NCI-H446 (cell line): ENCODE measurements around the gene TOR4A.
"Not testable (repeated sequence)": the region's sequence is repeated elsewhere in the genome, so short reads cannot be mapped to it uniquely, and the experiment has no call there.

ENCODE experiments used
- DNase-seq, 2 experiments: peaks; one replicate each; lab custom pipeline; 2025; lab: John Stamatoyannopoulos, UW

Gene TOR4A

DNA sequence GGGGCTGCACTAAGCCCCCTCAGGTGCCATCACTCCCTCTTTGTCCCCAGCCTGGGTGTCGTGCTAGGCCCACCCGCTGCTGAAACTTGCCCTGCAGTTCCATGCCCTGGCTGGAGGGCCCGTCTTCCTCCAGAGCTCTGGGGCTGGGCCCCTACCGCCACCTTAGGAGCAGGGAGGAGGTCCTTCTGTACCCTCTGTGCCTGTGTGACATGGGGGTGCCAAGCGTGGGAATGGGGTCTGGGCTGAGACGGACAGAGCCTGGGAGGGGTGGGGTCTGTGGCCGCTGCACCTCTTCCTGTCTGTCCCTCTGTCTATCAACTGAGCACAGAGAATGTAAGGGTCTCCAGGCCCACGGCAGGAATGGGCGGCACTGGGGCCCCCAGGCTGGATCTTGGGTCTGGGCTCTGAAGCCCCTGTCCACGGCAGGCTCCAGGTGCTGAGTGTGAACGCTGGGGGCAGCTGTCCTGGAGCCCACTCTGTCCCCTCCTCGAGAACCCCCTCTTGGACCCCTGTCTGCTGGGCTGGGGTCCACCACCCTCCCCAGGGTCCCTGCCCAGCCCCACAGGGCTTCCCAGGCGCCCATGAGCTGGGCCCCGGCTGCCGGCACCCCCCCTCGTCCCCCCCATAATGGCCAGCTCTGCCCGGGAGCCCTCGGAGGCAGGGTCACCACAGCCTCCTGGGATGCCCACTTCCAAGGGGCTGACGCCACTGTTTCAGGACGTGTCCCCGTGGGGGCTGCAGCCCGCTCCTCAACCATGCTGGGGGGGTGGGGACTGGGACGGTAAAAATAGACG, 40.4 kb downstream of the TOR4A start:
- DNase-seq, result no peak

DNA sequence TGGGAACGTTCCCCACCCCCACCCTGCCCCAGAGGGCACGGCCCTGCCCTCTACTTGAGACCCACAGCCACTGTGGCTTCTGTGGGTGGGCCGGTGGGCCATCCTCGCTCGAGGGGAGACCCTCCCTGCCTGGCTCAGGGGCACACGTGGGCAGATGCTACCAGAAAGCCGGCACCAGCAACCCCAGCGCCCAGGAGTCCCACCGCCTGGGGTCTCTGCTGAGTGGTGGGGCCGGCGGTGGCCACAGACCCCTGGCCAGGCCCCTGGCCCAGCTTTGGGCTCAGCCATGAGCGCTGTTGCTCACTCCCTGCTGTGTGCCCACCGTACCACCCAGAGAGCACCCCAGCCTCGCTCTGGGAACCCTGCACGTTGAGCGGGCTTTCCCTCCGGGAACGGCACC, 41.1 kb downstream of the TOR4A start:
- DNase-seq, result no peak

DNA sequence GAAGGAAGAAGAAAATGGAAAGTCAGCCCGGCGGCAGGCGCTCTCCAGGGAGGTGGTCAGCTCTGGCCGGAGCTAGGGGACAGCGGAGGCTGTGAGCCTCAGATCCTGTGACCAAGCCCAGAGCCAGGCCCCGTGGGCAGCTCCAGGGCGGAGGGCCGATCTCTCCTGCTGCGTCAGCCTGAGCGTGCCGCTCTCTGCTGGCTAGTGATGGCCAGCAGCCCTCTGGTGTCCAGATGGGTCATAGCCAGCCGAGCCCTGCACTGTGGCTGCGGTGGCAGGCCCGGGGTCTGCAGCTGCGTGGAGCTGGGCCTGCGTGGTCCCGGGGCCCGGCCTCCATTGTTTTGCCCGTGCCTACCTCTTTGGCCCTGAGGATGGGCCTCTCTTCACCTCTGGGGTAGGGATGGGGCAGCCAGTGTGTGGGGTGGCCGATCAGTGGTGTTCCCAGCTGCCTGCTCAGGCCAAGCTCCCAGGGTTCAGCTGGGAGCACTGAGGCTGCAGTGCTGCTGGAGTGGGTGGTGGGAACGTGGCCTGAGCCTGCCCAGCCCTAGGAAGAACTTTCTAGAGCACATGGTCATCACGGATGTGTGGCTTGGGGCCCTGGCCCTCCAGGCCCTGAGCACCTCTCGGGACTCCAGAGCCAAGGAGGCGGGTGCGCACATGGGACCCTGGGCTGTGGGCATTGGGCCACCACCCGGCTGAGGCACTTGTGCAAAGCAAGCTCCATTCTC, 41.6 kb downstream of the TOR4A start:
- DNase-seq, result no peak

DNA sequence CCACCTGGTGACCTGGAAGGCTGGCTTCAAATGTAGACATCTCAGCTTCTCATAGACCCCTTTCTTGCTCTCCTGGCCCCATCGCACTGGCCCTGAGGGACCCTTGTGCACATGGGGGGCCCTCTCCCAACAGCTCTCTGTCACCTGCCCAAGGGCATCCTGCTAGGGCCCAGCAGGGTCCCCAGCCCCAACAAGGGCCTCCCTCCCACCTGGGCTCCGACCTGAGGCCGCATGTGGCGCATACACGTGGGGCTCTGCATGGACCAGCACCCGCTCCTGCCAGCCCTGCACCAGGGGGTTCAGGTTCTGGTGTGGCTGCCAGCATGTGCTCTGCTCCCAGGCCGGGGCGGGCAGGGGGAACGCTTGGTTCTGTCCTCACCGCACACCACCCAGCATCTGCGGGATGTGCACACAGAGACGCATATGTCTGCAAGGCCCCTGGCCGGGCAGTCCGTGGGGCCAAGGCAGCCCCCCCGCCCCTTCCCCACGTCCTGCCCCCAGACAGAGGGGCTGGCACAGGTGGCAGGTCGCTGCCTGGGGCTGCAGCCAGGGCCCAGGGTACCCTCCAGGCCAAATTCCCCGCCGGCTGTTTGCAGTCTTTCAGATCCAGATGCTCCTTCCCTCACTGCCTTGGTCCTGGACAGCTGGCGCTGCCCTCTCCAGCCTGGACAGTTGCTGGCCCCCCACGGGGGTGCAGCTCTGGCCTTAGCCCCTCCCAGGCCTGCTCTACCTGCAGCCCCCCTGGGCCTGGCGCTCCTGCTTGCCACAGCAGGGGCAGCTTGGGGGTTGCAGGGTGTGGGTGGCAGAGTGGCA, 42.4 kb downstream of the TOR4A start:
- DNase-seq, result no peak

GRCh38 chr9:137320555-137321384, 43.2 kb downstream of the TOR4A start:
- DNase-seq, result no peak

DNA sequence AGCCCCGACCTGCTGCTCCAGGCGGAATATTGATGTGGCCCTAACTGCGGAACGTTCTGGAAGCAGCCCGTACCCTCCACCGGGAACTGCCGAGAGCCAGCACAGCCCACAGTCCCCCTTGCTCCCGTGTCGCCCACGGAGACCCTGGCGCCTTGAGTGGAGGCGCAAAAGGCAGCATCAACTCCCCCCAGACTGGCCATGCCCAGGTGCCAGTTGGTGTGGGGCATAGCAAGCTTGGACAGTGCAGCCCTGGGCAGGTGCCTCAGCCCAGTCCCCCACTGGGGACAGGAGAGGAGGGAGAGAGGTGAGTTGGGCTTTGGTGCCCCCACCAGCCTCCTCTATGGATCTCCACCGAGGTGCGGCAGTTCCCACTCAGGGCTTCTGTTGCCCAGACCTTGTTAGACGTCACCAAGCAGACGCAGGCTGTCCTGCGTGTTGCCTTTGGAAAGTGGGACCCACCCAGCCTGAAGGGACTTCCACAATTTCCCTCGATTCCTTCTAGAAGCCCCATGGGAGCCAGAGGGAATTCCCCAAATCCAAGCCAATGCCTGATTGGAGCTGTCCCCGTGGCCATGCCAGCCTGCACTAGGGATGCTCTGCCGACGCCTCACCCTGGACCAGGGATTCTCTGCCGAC, 44.3 kb downstream of the TOR4A start:
- DNase-seq, result no peak

GRCh38 chr9:137323531-137324331, 46.2 kb downstream of the TOR4A start:
- DNase-seq, result no peak

GRCh38 chr9:137325124-137325523, 47.6 kb downstream of the TOR4A start:
- DNase-seq, result no peak

- no peak for DNase-seq
Observed at GRCh38 chr9:137325799-137326198, 48.3 kb downstream of the TOR4A start.

- DNase-seq, result no peak
Observed at GRCh38 chr9:137326445-137327065, 49.0 kb downstream of the TOR4A start.

GRCh38 chr9:137327641-137328550, 50.4 kb downstream of the TOR4A start:
- DNase-seq, result not testable (repeated sequence)

- DNase-seq, result not testable (repeated sequence)
Observed at GRCh38 chr9:137329590-137329989, 52.1 kb downstream of the TOR4A start.

GRCh38 chr9:137330689-137331088, 53.2 kb downstream of the TOR4A start:
- no peak for DNase-seq

DNA sequence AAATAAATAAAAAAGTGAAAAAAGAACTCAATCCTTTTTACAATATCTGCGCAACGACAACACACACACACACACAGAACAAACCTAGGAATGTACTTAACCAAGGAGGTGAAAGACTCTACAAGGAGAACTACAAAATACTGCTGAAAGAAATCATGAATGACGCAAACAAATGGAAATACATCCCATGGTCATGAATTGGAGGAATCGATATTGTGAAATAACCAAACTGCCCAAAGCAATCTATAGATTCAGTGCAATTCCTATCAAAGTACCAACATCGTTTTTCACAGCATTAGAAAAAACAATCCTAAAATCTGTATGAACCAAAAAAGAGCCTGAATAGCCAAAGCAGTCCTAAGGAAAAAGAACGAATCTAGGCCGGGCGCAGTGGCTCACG, 54.4 kb downstream of the TOR4A start:
- no peak for DNase-seq
